ENCODE data around the gene FURIN.
"Not testable (repeated sequence)": the region's sequence is repeated elsewhere in the genome, so short reads cannot be mapped to it uniquely, and the experiment has no call there.

The FURIN gene

GRCh38 chr15:90845201-90845949, 23.0 kb upstream of the FURIN start:
- DNase-seq = no peak

GRCh38 chr15:90849424-90849823, 19.0 kb upstream of the FURIN start:
- DNase-seq = not testable (repeated sequence)

DNA sequence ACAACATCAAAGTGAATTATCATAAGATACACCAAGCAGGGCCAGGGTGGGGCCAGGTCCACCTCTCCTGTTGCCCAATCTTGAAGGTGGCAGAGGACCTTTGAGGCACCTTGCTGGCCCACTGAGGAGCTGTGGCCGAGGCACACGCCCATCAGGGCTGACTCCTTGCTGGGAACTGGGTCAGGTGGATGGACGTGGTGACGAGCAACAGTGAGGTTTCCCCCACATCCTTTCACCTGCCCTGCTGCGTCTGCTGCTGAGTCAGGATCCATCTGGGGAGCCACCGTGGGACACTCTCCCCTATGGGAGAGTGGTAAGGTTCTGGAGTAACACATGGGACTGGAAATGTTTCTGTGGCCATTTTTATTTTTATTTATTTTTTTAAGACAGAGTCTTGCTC, 17.3 kb upstream of the FURIN start:
- no peak for DNase-seq

DNA sequence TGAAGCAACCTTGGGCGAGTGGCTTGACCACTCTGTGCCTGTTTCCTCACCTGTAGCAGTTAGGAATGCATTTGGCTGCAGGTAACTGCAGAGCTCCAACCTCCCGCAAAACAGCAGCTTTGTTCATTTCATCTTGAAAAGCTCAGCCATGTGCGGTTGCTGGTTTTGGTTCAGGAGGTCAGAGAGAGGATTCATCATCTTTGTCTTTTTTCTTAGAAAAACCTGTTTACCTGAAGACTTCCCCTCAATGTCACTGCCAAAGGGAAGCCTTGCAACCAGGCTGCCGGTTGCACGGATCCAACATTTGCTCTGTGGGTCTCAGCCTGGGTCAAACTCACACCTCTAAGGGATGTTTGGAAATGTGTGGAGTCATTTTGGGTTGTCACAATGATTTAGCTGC, 16.4 kb upstream of the FURIN start:
- no peak for DNase-seq

DNA sequence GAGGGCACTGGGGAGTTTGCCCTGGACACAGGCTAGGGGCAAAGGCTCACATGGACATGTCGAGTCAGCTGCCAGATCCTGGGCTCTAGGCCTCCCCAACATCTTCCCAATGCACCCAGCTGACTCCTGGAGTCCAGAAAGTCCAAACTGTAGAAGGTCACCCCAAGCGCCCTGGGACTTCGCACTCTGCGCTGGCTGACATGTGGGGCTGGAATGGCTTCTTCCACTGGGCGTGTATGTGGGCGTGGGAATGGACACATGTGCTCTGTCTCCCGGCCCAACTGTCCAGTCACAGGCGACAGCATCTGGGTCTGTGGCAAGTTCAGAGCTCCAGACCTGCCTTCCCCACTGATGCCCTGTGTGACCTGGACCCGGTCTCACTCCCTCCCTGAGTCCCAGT, 13.2 kb upstream of the FURIN start:
- no peak for DNase-seq

- no peak for DNase-seq
Measured at GRCh38 chr15:90857337-90857736, 11.1 kb upstream of the FURIN start.

GRCh38 chr15:90857883-90858443, 10.4 kb upstream of the FURIN start:
- no peak for DNase-seq

- no peak for DNase-seq
Measured at GRCh38 chr15:90859234-90860131, 8.9 kb upstream of the FURIN start.

GRCh38 chr15:90860450-90860849, 7.9 kb upstream of the FURIN start:
- DNase-seq = no peak

- DNase-seq = peak; percentile 86
Measured at GRCh38 chr15:90860942-90861675, 7.3 kb upstream of the FURIN start.

DNA sequence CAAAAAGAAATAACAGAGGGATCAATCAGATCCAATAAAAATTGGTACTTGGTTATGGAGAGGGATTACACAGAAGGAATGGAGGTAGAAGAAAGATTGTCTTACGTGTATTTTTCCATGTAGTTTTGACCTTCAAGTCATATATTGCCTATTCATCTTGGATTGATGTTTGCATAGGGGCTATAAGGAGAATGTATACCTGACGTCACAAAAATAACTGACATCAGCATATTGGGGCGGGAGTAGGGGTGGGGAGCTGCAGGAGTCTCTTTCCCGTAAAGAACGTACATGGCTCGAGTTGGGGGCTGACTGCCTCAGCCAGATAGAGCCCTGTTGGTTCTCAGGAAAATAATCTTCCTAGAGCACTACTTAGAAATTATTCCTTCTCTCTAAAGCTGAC, 5.9 kb upstream of the FURIN start:
- DNase-seq = no peak

DNA sequence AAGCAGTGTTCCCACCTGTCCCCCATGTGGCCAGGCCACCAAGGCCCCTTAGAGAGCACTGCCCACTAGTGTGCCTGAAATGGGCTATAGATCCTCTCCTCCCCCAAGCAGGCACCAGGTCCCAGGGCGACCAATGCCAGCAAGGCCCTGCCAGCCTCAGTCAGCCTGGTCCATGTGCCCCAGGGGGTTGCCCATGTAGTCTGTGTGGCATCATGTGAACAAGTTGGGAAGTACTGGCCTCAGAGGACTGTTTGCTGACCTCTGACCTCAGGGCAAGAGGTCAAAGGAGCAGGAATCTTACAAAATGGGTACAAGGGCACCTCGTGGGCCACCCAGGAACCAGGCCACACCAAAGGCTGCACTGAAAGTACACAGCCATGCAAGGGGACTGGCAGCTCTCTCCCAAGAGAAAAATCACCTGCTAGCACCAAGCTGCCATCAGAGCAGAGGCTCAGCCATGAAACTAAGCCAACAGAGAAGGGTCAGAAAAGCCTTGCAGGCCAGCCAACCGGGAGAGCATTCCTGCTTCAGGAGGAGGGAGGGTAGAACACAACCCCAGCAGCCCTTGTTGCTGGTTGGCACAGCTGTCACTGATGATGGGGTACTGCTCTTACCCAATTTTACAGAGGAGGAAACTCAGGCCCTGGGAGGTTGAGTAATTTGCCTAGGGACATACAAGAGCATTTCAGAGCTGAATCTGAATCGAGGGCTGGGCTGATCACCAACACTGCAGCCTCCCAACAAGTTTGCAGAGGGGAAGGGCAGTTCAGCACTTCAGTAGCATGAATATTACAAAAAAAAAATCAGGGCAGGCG, 5.2 kb upstream of the FURIN start:
- DNase-seq = no peak

DNA sequence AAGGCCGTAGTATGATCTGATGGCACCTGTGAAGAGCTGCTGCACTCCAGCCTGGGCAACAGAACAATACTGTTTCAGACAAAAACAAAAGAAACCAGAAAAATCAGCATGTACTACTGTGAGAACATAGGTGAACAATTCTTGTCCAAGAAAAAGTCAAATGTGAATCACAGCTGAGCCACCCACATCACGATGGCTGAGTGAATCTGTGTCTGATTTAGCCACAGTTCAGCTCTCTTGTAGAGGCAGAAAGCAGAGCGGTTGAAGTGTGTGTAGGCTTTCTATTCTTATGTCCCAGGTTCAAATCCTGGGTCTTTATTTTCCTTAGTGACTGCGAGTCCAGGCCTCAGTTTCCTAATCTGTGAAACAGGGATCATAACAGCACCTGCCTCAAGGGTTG, 4.4 kb upstream of the FURIN start:
- no peak for DNase-seq

DNA sequence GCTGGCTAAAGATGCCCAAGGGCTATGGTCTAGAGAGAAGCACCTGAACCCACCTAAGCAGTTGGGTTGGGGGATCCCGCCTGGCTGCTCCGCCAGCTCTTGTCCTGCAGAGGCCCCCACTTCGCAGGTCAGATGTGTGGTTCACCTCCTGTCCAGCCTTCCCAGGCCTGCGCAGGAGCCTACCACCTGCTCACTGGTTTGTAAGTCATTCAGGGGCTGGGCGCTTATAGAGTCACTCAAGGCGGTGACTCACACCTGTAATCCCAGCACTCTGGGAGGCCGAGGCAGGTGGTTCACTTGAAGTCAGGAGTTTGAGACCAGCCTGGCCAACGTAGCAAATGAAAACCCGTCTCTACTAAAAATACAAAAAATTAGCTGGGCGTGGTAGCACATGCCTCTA, 3.9 kb upstream of the FURIN start:
- no peak for DNase-seq

- no peak for DNase-seq
Measured at GRCh38 chr15:90865702-90866101, 2.7 kb upstream of the FURIN start.

DNA sequence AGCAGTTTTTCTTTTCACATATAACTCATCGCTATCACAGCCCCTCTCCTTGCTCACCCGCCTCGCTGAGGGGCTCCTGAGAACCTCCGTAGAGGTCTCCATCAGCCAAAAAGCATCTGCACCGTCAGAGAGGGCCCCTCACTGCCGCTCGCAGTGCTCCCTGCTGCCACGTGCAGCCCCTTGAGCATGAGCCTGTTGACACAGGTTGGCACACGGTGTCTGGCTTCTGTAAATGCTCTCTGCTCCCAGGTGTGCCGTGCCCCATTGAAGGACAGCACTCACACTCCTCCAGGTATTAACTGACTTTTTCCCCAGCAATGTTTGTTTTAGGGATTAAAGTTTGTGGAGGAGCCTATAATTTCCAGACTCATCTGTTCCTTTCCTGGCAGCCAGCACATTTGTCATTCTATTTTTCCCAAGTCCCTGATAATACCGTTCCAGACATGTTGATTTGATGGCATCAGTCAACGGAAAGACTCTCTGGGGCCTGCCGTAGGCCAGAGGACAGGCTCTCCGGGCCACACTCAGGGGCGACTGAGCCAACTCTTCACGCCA, 2.1 kb upstream of the FURIN start:
- no peak for DNase-seq

DNA sequence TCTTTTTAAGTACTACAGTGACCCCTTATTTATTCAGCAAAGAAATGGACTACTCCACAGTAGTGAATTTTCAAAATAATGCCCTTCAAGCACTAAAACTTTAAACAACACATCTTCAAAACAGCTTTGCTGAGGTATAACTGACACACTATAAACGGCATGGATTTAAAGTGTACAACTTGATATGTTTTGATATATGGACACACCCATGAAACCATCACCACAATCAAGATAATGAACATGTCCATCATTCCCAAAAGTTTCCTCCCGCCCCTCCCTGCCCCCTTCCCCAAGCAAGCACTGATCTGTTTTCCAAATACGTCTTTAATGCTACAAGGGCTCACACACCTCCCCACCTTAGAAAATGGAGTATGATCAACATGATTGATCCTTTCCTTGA, 1.6 kb upstream of the FURIN start:
- DNase-seq = no peak

DNA sequence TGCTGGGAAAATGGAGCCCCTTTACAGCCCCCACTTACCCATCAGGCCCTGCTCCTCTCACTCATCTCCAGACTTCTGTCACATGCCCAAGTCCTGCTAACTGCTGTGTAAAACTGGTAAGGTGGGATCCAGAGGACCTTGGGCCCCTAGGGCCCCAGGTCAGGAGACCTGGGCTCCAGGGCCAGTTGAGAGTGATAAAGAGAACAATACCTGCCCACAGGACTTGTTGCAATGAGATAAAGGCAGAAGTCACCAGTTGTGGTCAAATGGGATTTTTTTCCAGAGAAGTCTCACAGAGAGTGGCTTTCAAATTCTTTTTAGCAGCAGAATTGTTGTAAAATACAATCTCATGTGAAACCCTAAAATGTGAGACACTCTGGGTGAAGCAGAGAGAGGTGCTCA, 753 bp downstream of the FURIN start:
- no peak for DNase-seq

DNA sequence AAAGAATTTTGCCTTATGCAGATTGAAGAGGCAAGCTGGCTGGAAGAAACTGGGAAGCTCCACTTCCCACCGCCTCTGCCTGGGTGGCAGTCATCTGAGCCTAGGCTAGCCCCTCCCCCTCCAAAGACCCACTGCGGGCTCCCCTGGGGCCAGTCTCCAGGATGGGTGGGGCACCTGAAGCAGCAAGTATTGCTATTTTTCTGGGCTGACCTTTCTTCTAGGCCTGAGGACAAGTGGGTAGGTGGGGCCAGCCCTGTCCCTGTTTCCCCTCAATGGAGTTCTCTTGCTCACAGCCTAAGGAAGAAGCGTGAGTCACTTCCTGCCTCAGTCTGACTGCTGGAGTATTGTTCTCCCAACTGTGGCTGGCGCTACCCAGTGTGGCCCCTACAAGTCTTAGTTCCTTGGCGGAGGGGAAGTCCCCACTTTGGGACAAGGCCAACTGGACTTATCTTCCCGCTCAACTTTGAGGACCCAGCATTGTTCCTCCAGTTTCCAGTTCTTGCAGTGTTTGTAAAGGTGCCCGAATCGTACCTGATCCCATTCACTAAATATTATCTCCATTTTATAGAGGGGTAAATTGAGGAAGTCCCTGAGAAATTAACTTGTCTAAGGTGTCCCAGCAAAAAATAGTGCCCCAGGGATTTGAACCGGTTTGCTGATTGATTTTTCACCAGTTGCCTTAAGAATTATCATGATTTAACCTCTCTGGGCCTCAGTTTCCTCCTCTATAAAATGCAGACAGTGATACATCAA, 1.4 kb downstream of the FURIN start:
- no peak for DNase-seq

GRCh38 chr15:90870354-90871138, 2.2 kb downstream of the FURIN start:
- no peak for DNase-seq

Data from NCI-H146 (cell line).